Measurements from ENCODE around the gene MAGEA2B.
"Not testable (repeated sequence)": the region's sequence is repeated elsewhere in the genome, so short reads cannot be mapped to it uniquely, and the experiment has no call there.

Gene MAGEA2B

GRCh38 chrX:152713815-152714787 lies at the start of gene MAGEA2B:
Gene MAGEA2B, plus strand, starts transcription at chrX:152714628. Its CDS starts 2,479 bp downstream, at chrX:152717107.
- DNase-seq: not testable (repeated sequence)

GRCh38 chrX:152674135-152674534 lies 40.3 kb upstream of the MAGEA2B start:
- DNase-seq: no peak

GRCh38 chrX:152674652-152675051 lies 39.8 kb upstream of the MAGEA2B start:
- not testable (repeated sequence) for DNase-seq

- DNase-seq: not testable (repeated sequence)
Measured at GRCh38 chrX:152681012-152681411, 33.4 kb upstream of the MAGEA2B start.

- DNase-seq: not testable (repeated sequence)
Measured at GRCh38 chrX:152697952-152698931, 16.2 kb upstream of the MAGEA2B start, which contains the start of gene MAGEA3. Gene MAGEA3, plus strand, starts transcription at chrX:152698794. Its CDS starts 2,039 bp downstream, at chrX:152700833.

- DNase-seq: not testable (repeated sequence)
Measured at GRCh38 chrX:152700390-152700789, 14.0 kb upstream of the MAGEA2B start.

- DNase-seq: not testable (repeated sequence)
Measured at GRCh38 chrX:152706500-152706899, 7.9 kb upstream of the MAGEA2B start.

- DNase-seq: not testable (repeated sequence)
Measured at GRCh38 chrX:152709173-152709572, 5.3 kb upstream of the MAGEA2B start, which contains the start of gene CSAG2. Gene CSAG2, minus strand, starts transcription at chrX:152709273. Its CDS starts 161 bp downstream, at chrX:152709112.

GRCh38 chrX:152713195-152713594 lies 1.2 kb upstream of the MAGEA2B start:
- not testable (repeated sequence) for DNase-seq

GRCh38 chrX:152725409-152725808 lies 11.0 kb downstream of the MAGEA2B start:
- DNase-seq: no peak

- no peak for DNase-seq
Measured at GRCh38 chrX:152733261-152733975, 19.0 kb downstream of the MAGEA2B start, which contains the start of the genes CSAG1 and MAGEA12. Gene CSAG1, minus strand, starts transcription at chrX:152733721. Its CDS starts 1,261 bp downstream, at chrX:152732460. Gene MAGEA12, plus strand, starts transcription at chrX:152733757. Its CDS starts 2,405 bp downstream, at chrX:152736162.

GRCh38 chrX:152734143-152734858 lies 19.9 kb downstream of the MAGEA2B start:
- not testable (repeated sequence) for DNase-seq

- no peak for DNase-seq
Measured at GRCh38 chrX:152735101-152735500, 20.7 kb downstream of the MAGEA2B start.

- no peak for DNase-seq
Measured at GRCh38 chrX:152735860-152736511, 21.6 kb downstream of the MAGEA2B start.

- DNase-seq: not testable (repeated sequence)
Measured at GRCh38 chrX:152736528-152736927, 22.1 kb downstream of the MAGEA2B start.

- DNase-seq: no peak
Measured at GRCh38 chrX:152738560-152738959, 24.1 kb downstream of the MAGEA2B start.

GRCh38 chrX:152753686-152754650 lies 39.5 kb downstream of the MAGEA2B start, which contains the start of gene MAGEA2:
Gene MAGEA2, minus strand, starts transcription at chrX:152753842. Its CDS starts 2,479 bp downstream, at chrX:152751363.
- not testable (repeated sequence) for DNase-seq

- DNase-seq: not testable (repeated sequence)
Measured at GRCh38 chrX:152754871-152755270, 40.4 kb downstream of the MAGEA2B start.

GRCh38 chrX:152758918-152759317 lies 44.5 kb downstream of the MAGEA2B start, which contains the start of gene CSAG3:
Gene CSAG3, plus strand, starts transcription at chrX:152759218.
- DNase-seq: not testable (repeated sequence)

Measured in activated T-cell treated with anti-CD3 and anti-CD28 coated beads, Interleukin-2, amount 50 U/mL, for 1 hour (primary cell).